ENCODE results near the gene STARD10.

Gene STARD10

DNA sequence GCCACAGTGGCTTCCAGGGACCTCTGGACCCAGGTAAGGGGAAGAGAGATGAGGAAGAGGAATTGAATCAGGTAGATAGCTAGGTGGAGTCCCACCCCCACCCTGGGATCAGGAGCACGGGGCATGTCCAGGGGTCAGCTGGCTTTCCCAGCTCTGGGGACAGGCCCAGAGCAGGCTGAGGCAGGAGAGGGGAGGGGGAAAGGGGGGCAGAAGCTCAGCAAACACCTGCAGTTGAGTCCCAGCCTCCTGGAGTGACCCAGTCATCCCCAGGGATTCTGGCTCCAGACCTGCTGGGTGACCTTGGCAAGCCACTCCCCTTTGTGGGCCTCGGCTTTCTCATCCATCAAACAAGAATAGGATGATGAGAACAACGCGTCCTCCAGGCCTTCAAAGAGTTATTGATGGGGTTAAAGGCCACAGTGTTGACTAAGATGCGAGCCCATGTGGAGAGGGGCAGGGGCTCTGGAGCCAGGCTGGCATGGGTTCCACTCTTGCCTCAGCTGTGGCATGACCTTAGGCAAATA, 16.0 kb downstream of the STARD10 start:
- DNase-seq (ENCODE audit: low spot score), result no peak
- no peak overlapping the region for H3K27ac ChIP-seq
- no peak for TF ChIP-seq CTCF (IDR thresholded peaks at IDR 0.05)
- no peak overlapping the region for H3K4me3 ChIP-seq

- TF ChIP-seq CTCF (IDR thresholded peaks at IDR 0.05), result no peak
- Histone ChIP-seq H3K4me3 (no peak overlapping the region), H3K27ac (no peak overlapping the region)
- DNase-seq (ENCODE audit: low spot score), result no peak
Observed at GRCh38 chr11:72776844-72777754, 16.7 kb downstream of the STARD10 start.

DNA sequence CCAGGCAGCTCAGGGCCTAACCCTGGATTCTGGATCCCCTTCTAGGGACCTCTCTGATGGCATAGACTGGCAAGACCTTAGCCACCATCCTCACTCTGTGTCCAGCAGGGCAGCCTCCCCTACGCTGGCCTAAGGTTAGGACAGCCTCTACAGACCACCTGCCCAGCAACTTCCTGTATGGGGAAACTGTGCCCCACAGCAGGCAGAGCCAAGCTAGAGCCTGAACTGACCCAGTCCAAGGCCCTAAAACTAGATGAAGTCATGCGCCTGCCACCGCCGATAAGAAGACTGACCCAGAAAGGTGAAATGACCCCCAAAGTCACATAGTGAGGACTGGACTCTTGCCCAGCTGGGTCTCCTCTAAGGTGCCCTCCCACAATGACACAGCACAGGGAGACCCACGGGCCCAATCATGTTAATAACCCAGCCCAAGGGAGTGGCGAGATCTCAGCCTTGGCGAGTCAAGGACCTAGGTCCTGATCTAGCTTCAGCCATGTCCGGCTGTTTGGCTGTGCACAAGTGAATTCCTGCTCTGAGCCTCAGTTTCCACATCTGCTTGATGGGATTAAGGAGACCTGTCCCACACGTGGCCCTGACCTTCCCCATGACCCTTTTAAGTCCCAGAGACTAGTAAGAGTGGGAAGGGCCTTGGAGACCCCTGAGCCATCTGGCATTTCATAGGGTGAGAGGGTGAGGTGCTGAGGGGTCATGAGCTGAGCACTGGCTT, 17.6 kb downstream of the STARD10 start:
- H3K4me3 ChIP-seq, result no peak overlapping the region
- DNase-seq (ENCODE audit: low spot score), result no peak
- no peak for TF ChIP-seq CTCF (IDR thresholded peaks at IDR 0.05)
- no peak overlapping the region for H3K27ac ChIP-seq

DNA sequence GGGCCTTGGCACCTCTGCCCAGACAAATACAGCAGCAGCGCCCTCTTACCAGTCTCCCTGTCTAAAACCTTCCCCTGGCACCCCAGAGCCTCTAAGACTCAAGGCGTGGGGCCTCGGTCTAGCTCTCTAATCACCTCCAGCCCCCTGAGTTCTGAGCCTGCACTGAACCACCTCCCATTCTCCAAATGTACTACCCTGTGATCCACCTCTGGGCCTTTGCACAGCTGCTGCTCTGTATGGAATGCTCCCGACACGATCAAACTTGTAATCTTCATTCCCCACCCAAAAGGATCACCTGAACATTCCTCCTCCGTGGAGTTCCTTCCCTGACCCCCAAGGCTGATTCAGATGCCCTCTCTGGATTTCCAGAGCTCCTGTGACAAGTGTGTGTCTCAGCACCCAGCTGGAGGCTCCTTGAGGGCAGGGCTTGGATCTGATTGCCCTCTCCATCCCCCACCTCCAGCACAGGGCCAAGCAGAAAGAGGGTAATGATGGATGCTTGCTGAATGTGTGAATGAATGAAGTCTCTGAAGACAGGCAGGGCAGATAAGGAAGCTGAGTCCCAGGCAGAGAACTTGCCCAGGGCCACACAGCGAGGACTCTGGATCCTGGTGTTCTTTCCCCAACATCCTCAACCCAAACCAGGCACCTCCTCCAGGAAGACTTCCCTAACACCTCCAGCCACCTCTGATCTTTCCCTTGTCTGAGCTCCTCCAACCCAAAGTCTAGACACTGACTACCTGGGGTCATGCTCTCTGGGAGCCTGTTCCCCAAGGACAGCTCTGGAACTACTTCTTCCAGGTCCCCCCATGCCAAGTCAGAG, 18.3 kb downstream of the STARD10 start:
- no peak overlapping the region for H3K4me3 ChIP-seq
- no peak for TF ChIP-seq CTCF (IDR thresholded peaks at IDR 0.05)
- no peak for DNase-seq (ENCODE audit: low spot score)
- no peak overlapping the region for H3K27ac ChIP-seq

GRCh38 chr11:72774499-72774898, 19.3 kb downstream of the STARD10 start:
- Histone ChIP-seq H3K27ac (no peak overlapping the region), H3K4me3 (no peak overlapping the region)
- no peak for DNase-seq (ENCODE audit: low spot score)
- TF ChIP-seq CTCF (IDR thresholded peaks at IDR 0.05), result no peak

DNA sequence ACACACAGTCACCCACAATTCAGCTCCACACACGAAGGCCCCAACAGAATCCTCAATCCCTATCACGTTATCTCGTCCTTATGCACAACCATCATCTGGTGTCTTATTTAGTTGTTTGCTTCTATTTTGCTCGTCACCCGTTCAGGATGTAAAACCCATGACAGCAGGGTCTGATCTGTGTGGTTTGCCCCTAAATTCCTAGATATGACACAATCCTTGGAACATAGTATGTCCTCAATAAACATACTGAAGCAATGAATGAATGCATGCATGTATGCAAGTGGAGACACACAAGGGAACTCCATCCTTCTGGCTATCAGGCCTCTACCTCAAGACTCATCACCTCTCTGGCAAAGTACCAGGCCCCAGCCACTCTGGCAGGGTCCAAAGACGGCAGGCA, 20.2 kb downstream of the STARD10 start:
- TF ChIP-seq CTCF (IDR thresholded peaks at IDR 0.05), result no peak
- Histone ChIP-seq H3K27ac (no peak overlapping the region), H3K4me3 (no peak overlapping the region)
- no peak for DNase-seq (ENCODE audit: low spot score)
